Stimulated activated memory B cell treated with anti-CD40 and anti-IgM and Interleukin-4, amounts not matched to agents 10 μg/mL and 1 μg/mL and 100 μg/mL, for 72 hours (primary cell): Measurements from ENCODE around the gene CBLB.

Experiments used
- ATAC-seq: fragments of 150-1000 bp; cut with Tn5 transposase; 2 replicates; pipeline ENCODE4 v1.10.0; 2021
- H3K27ac Mint-ChIP-seq: one replicate; pipeline ENCODE4 v1.8.0; 2022; ENCODE audit warnings: mild to moderate bottlenecking, mixed read lengths
- H3K27me3 Mint-ChIP-seq: one replicate; pipeline ENCODE4 v1.8.0; 2022; ENCODE audit warnings: mixed read lengths
- H3K36me3 Mint-ChIP-seq: one replicate; pipeline ENCODE4 v1.8.0; 2022; ENCODE audit warnings: mixed read lengths
- H3K4me1 Mint-ChIP-seq: one replicate; pipeline ENCODE4 v1.8.0; 2022; ENCODE audit warnings: mixed read lengths
- H3K4me3 Mint-ChIP-seq: one replicate; pipeline ENCODE4 v1.8.0; 2022; ENCODE audit warnings: mild to moderate bottlenecking, moderate library complexity, mixed read lengths
- H3K9me3 Mint-ChIP-seq: one replicate; pipeline ENCODE4 v1.8.0; 2022; ENCODE audit warnings: mixed read lengths

The CBLB gene

GRCh38 chr3:105843994-105844393, 24.8 kb downstream of the CBLB start:
- Mint-ChIP-seq H3K27me3 (no peaks in the 10 kb centered on the region), H3K9me3 (no peaks in the 10 kb centered on the region), H3K4me1 (peaks cover 13% of the 10 kb centered on the region), H3K36me3 (peaks cover 16% of the 10 kb centered on the region), H3K27ac (no peak overlapping the region), H3K4me3 (no peak overlapping the region)
- no peak for ATAC-seq

GRCh38 chr3:105842943-105843342, 25.9 kb downstream of the CBLB start:
- H3K27ac Mint-ChIP-seq, result no peak overlapping the region
- H3K36me3 Mint-ChIP-seq, result peaks cover 16% of the 10 kb centered on the region
- H3K9me3 Mint-ChIP-seq, result no peaks in the 10 kb centered on the region
- H3K4me3 Mint-ChIP-seq, result no peak overlapping the region
- peaks cover 21% of the 10 kb centered on the region for H3K4me1 Mint-ChIP-seq
- ATAC-seq, result no peak
- no peaks in the 10 kb centered on the region for H3K27me3 Mint-ChIP-seq

- H3K27me3 Mint-ChIP-seq, result no peaks in the 10 kb centered on the region
- H3K36me3 Mint-ChIP-seq, result peaks cover 16% of the 10 kb centered on the region
- no peak overlapping the region for H3K27ac Mint-ChIP-seq
- H3K4me3 Mint-ChIP-seq, result no peak overlapping the region
- H3K4me1 Mint-ChIP-seq, result peaks cover 21% of the 10 kb centered on the region
- H3K9me3 Mint-ChIP-seq, result no peaks in the 10 kb centered on the region
- no peak for ATAC-seq
Measured at GRCh38 chr3:105842449-105842848, 26.4 kb downstream of the CBLB start.

- no peak overlapping the region for H3K27ac Mint-ChIP-seq
- peaks cover 23% of the 10 kb centered on the region for H3K36me3 Mint-ChIP-seq
- no peaks in the 10 kb centered on the region for H3K9me3 Mint-ChIP-seq
- ATAC-seq, result no peak
- H3K4me1 Mint-ChIP-seq, result peaks cover 53% of the 10 kb centered on the region
- H3K4me3 Mint-ChIP-seq, result no peak overlapping the region
- H3K27me3 Mint-ChIP-seq, result no peaks in the 10 kb centered on the region
Measured at GRCh38 chr3:105837947-105838346, 30.9 kb downstream of the CBLB start.

- Mint-ChIP-seq H3K27me3 (no peaks in the 10 kb centered on the region), H3K4me3 (peak overlapping the region; percentile 73), H3K9me3 (no peaks in the 10 kb centered on the region), H3K4me1 (peaks cover 60% of the 10 kb centered on the region), H3K27ac (peak overlapping the region; percentile 66), H3K36me3 (peaks cover 24% of the 10 kb centered on the region)
- ATAC-seq, result peak; percentile 94
Measured at GRCh38 chr3:105837143-105837740, 31.6 kb downstream of the CBLB start.

- peak; percentile 67 for ATAC-seq
- Mint-ChIP-seq H3K9me3 (no peaks in the 10 kb centered on the region), H3K4me3 (peak overlapping the region; percentile 73), H3K4me1 (peaks cover 67% of the 10 kb centered on the region), H3K27ac (peak overlapping the region; percentile 66), H3K27me3 (no peaks in the 10 kb centered on the region), H3K36me3 (peaks cover 20% of the 10 kb centered on the region)
Measured at GRCh38 chr3:105836533-105836932, 32.3 kb downstream of the CBLB start.

- H3K36me3 Mint-ChIP-seq, result peaks cover 18% of the 10 kb centered on the region
- peaks cover 76% of the 10 kb centered on the region for H3K4me1 Mint-ChIP-seq
- ATAC-seq, result no peak
- no peak overlapping the region for H3K4me3 Mint-ChIP-seq
- peak overlapping the region; percentile 20 for H3K27ac Mint-ChIP-seq
- H3K27me3 Mint-ChIP-seq, result no peaks in the 10 kb centered on the region
- H3K9me3 Mint-ChIP-seq, result no peaks in the 10 kb centered on the region
Measured at GRCh38 chr3:105835606-105836005, 33.2 kb downstream of the CBLB start.

- Mint-ChIP-seq H3K27ac (peak overlapping the region; percentile 20), H3K4me1 (peaks cover 84% of the 10 kb centered on the region), H3K4me3 (no peak overlapping the region), H3K36me3 (peaks cover 17% of the 10 kb centered on the region), H3K9me3 (no peaks in the 10 kb centered on the region), H3K27me3 (no peaks in the 10 kb centered on the region)
- ATAC-seq, result no peak
Measured at GRCh38 chr3:105834768-105835167, 34.0 kb downstream of the CBLB start.

- ATAC-seq, result no peak
- no peak overlapping the region for H3K4me3 Mint-ChIP-seq
Measured at GRCh38 chr3:105832644-105833043, 36.2 kb downstream of the CBLB start.

GRCh38 chr3:105830836-105831235, 38.0 kb downstream of the CBLB start:
- no peaks in the 10 kb centered on the region for H3K9me3 Mint-ChIP-seq
- peak; percentile 77 for ATAC-seq
- peak overlapping the region; percentile 40 for H3K27ac Mint-ChIP-seq
- H3K36me3 Mint-ChIP-seq, result peaks cover 19% of the 10 kb centered on the region
- H3K4me1 Mint-ChIP-seq, result peaks cover 85% of the 10 kb centered on the region
- no peaks in the 10 kb centered on the region for H3K27me3 Mint-ChIP-seq
- peak overlapping the region; percentile 14 for H3K4me3 Mint-ChIP-seq

More at GRCh38 chr3:105832644-105833043, 36.2 kb downstream of the CBLB start:
- no peaks in the 10 kb centered on the region for H3K27me3 Mint-ChIP-seq
- H3K9me3 Mint-ChIP-seq, result no peaks in the 10 kb centered on the region
- H3K36me3 Mint-ChIP-seq, result peaks cover 12% of the 10 kb centered on the region
- H3K27ac Mint-ChIP-seq, result peak overlapping the region; percentile 47
- peaks cover 86% of the 10 kb centered on the region for H3K4me1 Mint-ChIP-seq

- Mint-ChIP-seq H3K4me3 (no peak overlapping the region), H3K4me1 (peaks cover 78% of the 10 kb centered on the region), H3K27ac (peak overlapping the region; percentile 40), H3K9me3 (no peaks in the 10 kb centered on the region), H3K27me3 (no peaks in the 10 kb centered on the region), H3K36me3 (peaks cover 16% of the 10 kb centered on the region)
- ATAC-seq, result no peak
Measured at GRCh38 chr3:105829871-105830622, 38.8 kb downstream of the CBLB start.

GRCh38 chr3:105829229-105829628, 39.6 kb downstream of the CBLB start:
- H3K9me3 Mint-ChIP-seq, result no peaks in the 10 kb centered on the region
- H3K4me1 Mint-ChIP-seq, result peaks cover 77% of the 10 kb centered on the region
- H3K36me3 Mint-ChIP-seq, result peaks cover 14% of the 10 kb centered on the region
- H3K27me3 Mint-ChIP-seq, result no peaks in the 10 kb centered on the region
- H3K27ac Mint-ChIP-seq, result peak overlapping the region; percentile 80
- H3K4me3 Mint-ChIP-seq, result peak overlapping the region; percentile 52
- ATAC-seq, result no peak

- Mint-ChIP-seq H3K27ac (peak overlapping the region; percentile 80), H3K4me1 (peaks cover 78% of the 10 kb centered on the region), H3K27me3 (no peaks in the 10 kb centered on the region), H3K4me3 (peak overlapping the region; percentile 52), H3K9me3 (no peaks in the 10 kb centered on the region), H3K36me3 (peaks cover 18% of the 10 kb centered on the region)
- ATAC-seq, result peak; percentile 80
Measured at GRCh38 chr3:105828703-105829102, 40.1 kb downstream of the CBLB start.

GRCh38 chr3:105827959-105828358, 40.9 kb downstream of the CBLB start:
- Mint-ChIP-seq H3K36me3 (peaks cover 23% of the 10 kb centered on the region), H3K9me3 (no peaks in the 10 kb centered on the region)
- ATAC-seq, result no peak

GRCh38 chr3:105826778-105827634, 41.8 kb downstream of the CBLB start:
- ATAC-seq, result peak; percentile 47
- no peak overlapping the region for H3K4me3 Mint-ChIP-seq
- peaks cover 27% of the 10 kb centered on the region for H3K36me3 Mint-ChIP-seq
- peaks cover 83% of the 10 kb centered on the region for H3K4me1 Mint-ChIP-seq
- peak overlapping the region; percentile 70 for H3K27ac Mint-ChIP-seq
- no peaks in the 10 kb centered on the region for H3K27me3 Mint-ChIP-seq
- no peaks in the 10 kb centered on the region for H3K9me3 Mint-ChIP-seq

More at GRCh38 chr3:105827959-105828358, 40.9 kb downstream of the CBLB start:
- H3K27me3 Mint-ChIP-seq, result no peaks in the 10 kb centered on the region
- peaks cover 84% of the 10 kb centered on the region for H3K4me1 Mint-ChIP-seq
- H3K27ac Mint-ChIP-seq, result peak overlapping the region; percentile 70
- peak overlapping the region; percentile 13 for H3K4me3 Mint-ChIP-seq
